Astrocyte (in vitro differentiated cells and primary cell): Measurements from ENCODE around the gene ARFGEF2. TPM values are rescaled to one million over a fixed set of nuclear protein-coding genes. Genes with fewer than 3 reads are reported as not detected.

Source experiments
- DNase-seq: peaks from one replicate; pipeline ENCODE4 v3.0.0-alpha.2; 2010; ENCODE audit warnings: low read depth
- FAIRE-seq: peaks from 2 replicates; lab custom pipeline; 2011; peaks lifted over from hg19 to GRCh38; lab: Jason Lieb, UNC
- H2AFZ ChIP-seq: 2 replicates; pipeline ENCODE4 v1.6.0; 2012; ENCODE audit warnings: low read depth, low read length, inconsistent platforms
- H3K27ac ChIP-seq: 2 replicates; pipeline ENCODE4 v1.5.1; 2011; ENCODE audit warnings: low read depth, low read length, inconsistent platforms
- H3K27me3 ChIP-seq: 2 replicates; pipeline ENCODE4 v1.6.0; 2011; ENCODE audit warnings: low read length, inconsistent platforms; ENCODE audit not compliant: insufficient read depth
- H3K36me3 ChIP-seq: 2 replicates; pipeline ENCODE4 v1.5.1; 2011; ENCODE audit warnings: low read length, inconsistent platforms; ENCODE audit not compliant: insufficient read depth
- H3K4me1 ChIP-seq: 2 replicates; pipeline ENCODE4 v1.5.1; 2011; ENCODE audit warnings: low read length, inconsistent platforms; ENCODE audit not compliant: insufficient read depth
- H3K4me2 ChIP-seq: 2 replicates; pipeline ENCODE4 v1.6.0; 2012; ENCODE audit warnings: low read length, inconsistent platforms
- H3K4me3 ChIP-seq: 2 replicates; pipeline ENCODE4 v1.5.1; 2011; ENCODE audit warnings: low read depth, mild to moderate bottlenecking, low read length, inconsistent platforms; ENCODE audit not compliant: insufficient read depth
- H3K79me2 ChIP-seq: 2 replicates; pipeline ENCODE4 v1.6.0; 2012; ENCODE audit warnings: mild to moderate bottlenecking, low read length, inconsistent platforms; ENCODE audit not compliant: insufficient read depth
- H3K9ac ChIP-seq: 2 replicates; pipeline ENCODE4 v1.6.0; 2012; ENCODE audit warnings: mild to moderate bottlenecking, low read length, inconsistent platforms
- H3K9me3 ChIP-seq: 2 replicates; pipeline ENCODE4 v1.5.1; 2012; ENCODE audit warnings: low read depth, mild to moderate bottlenecking, low read length, inconsistent platforms; ENCODE audit not compliant: insufficient read depth
- H4K20me1 ChIP-seq: 2 replicates; pipeline ENCODE4 v1.6.0; 2012; ENCODE audit warnings: low read length, inconsistent platforms; ENCODE audit not compliant: insufficient read depth
- H3K27ac Mint-ChIP-seq: one replicate; pipeline ENCODE4 v1.8.0; 2021; ENCODE audit warnings: mild to moderate bottlenecking, mixed read lengths; ENCODE audit not compliant: unreplicated experiment
- H3K27me3 Mint-ChIP-seq: one replicate; pipeline ENCODE4 v1.8.0; 2021; ENCODE audit warnings: low read depth, mixed read lengths; ENCODE audit not compliant: unreplicated experiment
- H3K36me3 Mint-ChIP-seq: one replicate; pipeline ENCODE4 v1.8.0; 2021; ENCODE audit warnings: low read depth, mixed read lengths; ENCODE audit not compliant: unreplicated experiment
- H3K4me1 Mint-ChIP-seq: one replicate; pipeline ENCODE4 v1.8.0; 2021; ENCODE audit warnings: low read depth, mixed read lengths; ENCODE audit not compliant: unreplicated experiment
- H3K4me3 Mint-ChIP-seq: one replicate; pipeline ENCODE4 v1.8.0; 2021; ENCODE audit warnings: mild to moderate bottlenecking, moderate library complexity, mixed read lengths; ENCODE audit not compliant: unreplicated experiment
- H3K9me3 Mint-ChIP-seq: one replicate; pipeline ENCODE4 v1.8.0; 2021; ENCODE audit warnings: mild to moderate bottlenecking, mixed read lengths; ENCODE audit not compliant: unreplicated experiment
- CTCF ChIP-seq: IDR thresholded peaks from 2 replicates; pipeline ENCODE4 v1.5.1; 2011; ENCODE audit warnings: low read depth, mild to moderate bottlenecking, inconsistent platforms, low read length, moderate library complexity; ENCODE audit not compliant: insufficient read depth
- EZH2 ChIP-seq: IDR thresholded peaks from 2 replicates; pipeline ENCODE4 v1.6.1; 2012; ENCODE audit warnings: mild to moderate bottlenecking, low read length, inconsistent platforms; ENCODE audit not compliant: insufficient read depth
- total RNA-seq: library from RNA; stranded (reverse); gene quantifications from 2 replicates; pipeline ENCODE4 v1.2.1, GENCODE V29; 2021

ARFGEF2 gene
- total RNA-seq, 1 donor from 2014 or later = 28.2 TPM

GRCh38 chr20:48928832-48929725 lies 7.6 kb downstream of the ARFGEF2 start:
- Histone ChIP-seq H4K20me1 (peaks cover 78% of the 10 kb centered on the region), H3K4me2 (peak overlapping the region; percentile 52), H3K4me3 (no peak overlapping the region), H3K27me3 (no peaks in the 10 kb centered on the region), H3K9me3 (no peaks in the 10 kb centered on the region), H3K79me2 (peaks cover 86% of the 10 kb centered on the region), H3K9ac (peak overlapping the region; percentile 1), H3K36me3 (no peaks in the 10 kb centered on the region), H3K4me1 (peaks cover 31% of the 10 kb centered on the region), H2AFZ (no peak overlapping the region), H3K27ac (peak overlapping the region; percentile 51)
- no peaks in the 10 kb centered on the region for H3K27me3 Mint-ChIP-seq
- H3K27ac Mint-ChIP-seq = no peak overlapping the region
- peaks cover 7% of the 10 kb centered on the region for H3K4me1 Mint-ChIP-seq
- DNase-seq (peak; percentile 71), FAIRE-seq (no peak)
- no peak overlapping the region for H3K4me3 Mint-ChIP-seq
- H3K36me3 Mint-ChIP-seq = peaks cover 2% of the 10 kb centered on the region
- TF ChIP-seq EZH2 (no peak), CTCF (no peak)
- no peaks in the 10 kb centered on the region for H3K9me3 Mint-ChIP-seq

GRCh38 chr20:48930035-48930434 lies 8.5 kb downstream of the ARFGEF2 start:
- no peak for DNase-seq
- no peaks in the 10 kb centered on the region for H3K9me3 Mint-ChIP-seq
- H3K27me3 ChIP-seq = no peaks in the 10 kb centered on the region
- peaks cover 31% of the 10 kb centered on the region for H3K4me1 ChIP-seq
- H3K36me3 ChIP-seq = no peaks in the 10 kb centered on the region
- peaks cover 4% of the 10 kb centered on the region for H3K36me3 Mint-ChIP-seq
- no peak overlapping the region for H3K9ac ChIP-seq
- peaks cover 75% of the 10 kb centered on the region for H4K20me1 ChIP-seq
- no peak for FAIRE-seq
- no peak overlapping the region for H3K4me3 Mint-ChIP-seq
- no peak overlapping the region for H3K27ac ChIP-seq
- H3K9me3 ChIP-seq = no peaks in the 10 kb centered on the region
- no peak overlapping the region for H2AFZ ChIP-seq
- H3K27me3 Mint-ChIP-seq = no peaks in the 10 kb centered on the region
- H3K79me2 ChIP-seq = peaks cover 85% of the 10 kb centered on the region
- H3K4me2 ChIP-seq = no peak overlapping the region
- H3K27ac Mint-ChIP-seq = no peak overlapping the region
- TF ChIP-seq EZH2 (no peak), CTCF (no peak)
- H3K4me3 ChIP-seq = no peak overlapping the region
- H3K4me1 Mint-ChIP-seq = peaks cover 13% of the 10 kb centered on the region

GRCh38 chr20:48930878-48931277 lies 9.4 kb downstream of the ARFGEF2 start:
- no peak overlapping the region for H3K9ac ChIP-seq
- no peak for TF ChIP-seq CTCF
- TF ChIP-seq EZH2 = no peak
- Mint-ChIP-seq H3K36me3 (peaks cover 5% of the 10 kb centered on the region), H3K4me1 (peaks cover 13% of the 10 kb centered on the region), H3K9me3 (no peaks in the 10 kb centered on the region), H3K27ac (no peak overlapping the region), H3K27me3 (no peaks in the 10 kb centered on the region), H3K4me3 (no peak overlapping the region)
- peaks cover 76% of the 10 kb centered on the region for H3K79me2 ChIP-seq
- no peaks in the 10 kb centered on the region for H3K27me3 ChIP-seq
- no peak overlapping the region for H3K27ac ChIP-seq
- peaks cover 68% of the 10 kb centered on the region for H4K20me1 ChIP-seq
- no peaks in the 10 kb centered on the region for H3K36me3 ChIP-seq
- no peak overlapping the region for H3K4me2 ChIP-seq
- H3K4me3 ChIP-seq = no peak overlapping the region
- DNase-seq = no peak
- H3K9me3 ChIP-seq = no peaks in the 10 kb centered on the region
- H3K4me1 ChIP-seq = peaks cover 31% of the 10 kb centered on the region
- no peak overlapping the region for H2AFZ ChIP-seq
- no peak for FAIRE-seq
